HG02981 (cell line): ENCODE results near the gene AGAP1.

Source experiments
- ATAC-seq: cut with Tn5 transposase; IDR thresholded peaks from one replicate; pipeline ENCODE4 v1.9.1; 2021; ENCODE audit warnings: mild to moderate bottlenecking, moderate library complexity; ENCODE audit not compliant: unreplicated experiment

AGAP1 gene

GRCh38 chr2:235725016-235725489 is 231.2 kb downstream of the AGAP1 start:
- no peak for ATAC-seq

DNA sequence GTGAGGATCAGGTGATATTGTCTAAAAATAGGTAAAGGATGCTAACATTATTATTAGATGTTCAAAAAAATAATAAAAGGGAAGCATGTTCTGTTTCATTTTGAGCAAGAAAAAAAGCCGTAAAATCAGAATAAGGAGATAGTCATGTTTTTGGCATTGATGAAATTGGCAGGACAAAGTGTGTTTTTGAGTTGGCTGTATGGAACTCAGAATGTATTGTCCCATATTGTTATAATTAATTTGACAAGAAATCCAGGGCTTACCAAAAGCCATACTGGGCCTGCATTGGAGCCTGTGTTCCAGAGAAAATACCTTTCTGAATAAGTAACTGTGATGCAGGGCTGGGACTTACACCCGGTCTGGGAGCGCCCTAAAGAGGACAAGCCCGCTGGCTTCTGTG is 232.0 kb downstream of the AGAP1 start:
- ATAC-seq = no peak

- no peak for ATAC-seq
These were observed 232.7 kb downstream of the AGAP1 start for GRCh38 chr2:235726554-235726953.

DNA sequence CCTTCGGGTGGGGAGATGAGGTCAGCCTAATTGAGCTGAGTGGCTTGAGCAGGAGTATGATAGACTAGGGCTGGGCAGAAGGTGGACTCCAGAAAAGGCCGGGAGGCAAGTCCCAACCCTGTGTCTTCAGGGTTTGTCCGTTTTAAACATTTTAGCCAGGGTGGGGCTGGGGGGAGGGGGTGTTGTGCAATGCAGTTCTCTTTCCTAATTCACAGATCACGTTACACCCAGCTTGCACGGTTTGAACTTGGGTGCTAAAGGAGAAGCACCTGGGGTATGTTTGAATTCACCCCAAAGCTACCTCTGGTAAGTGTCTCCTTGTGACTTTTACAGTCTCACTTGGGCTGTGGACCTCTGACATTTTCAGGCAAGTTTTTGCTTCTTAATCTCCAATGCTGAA is 233.3 kb downstream of the AGAP1 start:
- ATAC-seq = no peak

DNA sequence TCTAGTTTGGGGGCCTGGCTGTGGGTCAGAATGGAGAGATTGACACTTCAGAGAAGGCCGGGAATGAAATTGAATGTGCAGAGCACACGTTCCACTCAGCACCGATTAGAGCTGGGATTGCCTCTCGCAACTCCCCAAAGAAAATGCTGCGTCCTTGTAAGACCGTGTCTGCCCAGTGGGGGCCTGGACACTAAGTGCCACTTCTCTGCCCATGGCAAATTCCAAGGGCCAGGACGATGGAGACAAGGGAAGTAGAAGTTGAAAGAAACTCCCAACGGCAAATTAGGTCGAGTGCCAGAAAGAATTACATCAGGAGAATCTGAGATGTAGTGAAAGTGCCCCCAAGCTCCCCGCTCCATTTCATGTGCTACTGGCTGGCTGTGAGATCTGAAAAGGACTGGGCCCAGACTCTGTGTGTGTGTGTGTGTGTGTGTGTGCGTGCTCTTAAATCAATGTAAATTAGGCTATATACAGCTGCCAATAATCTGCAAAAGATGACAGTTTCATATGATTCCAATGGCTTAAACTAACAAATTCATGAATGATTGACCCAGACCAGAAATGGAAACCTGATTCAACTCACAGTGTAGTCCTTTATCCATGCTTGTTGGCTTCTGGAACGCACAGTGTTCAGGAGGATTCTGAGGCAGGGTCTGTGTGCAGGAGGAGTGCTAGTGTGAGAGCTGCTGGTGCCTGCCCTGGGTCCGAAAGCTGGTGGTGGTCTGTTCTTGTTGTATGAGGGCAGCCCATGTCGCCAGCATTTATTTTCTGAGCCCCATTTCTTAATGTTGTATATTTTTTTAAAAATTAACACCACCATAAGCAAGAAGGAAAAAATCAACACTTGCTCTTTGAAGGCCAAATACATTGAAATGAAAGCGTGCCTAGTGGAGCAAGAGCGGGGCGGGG is 234.3 kb downstream of the AGAP1 start:
- no peak for ATAC-seq

- no peak for ATAC-seq
These were observed 235.1 kb downstream of the AGAP1 start for GRCh38 chr2:235728800-235729556.

DNA sequence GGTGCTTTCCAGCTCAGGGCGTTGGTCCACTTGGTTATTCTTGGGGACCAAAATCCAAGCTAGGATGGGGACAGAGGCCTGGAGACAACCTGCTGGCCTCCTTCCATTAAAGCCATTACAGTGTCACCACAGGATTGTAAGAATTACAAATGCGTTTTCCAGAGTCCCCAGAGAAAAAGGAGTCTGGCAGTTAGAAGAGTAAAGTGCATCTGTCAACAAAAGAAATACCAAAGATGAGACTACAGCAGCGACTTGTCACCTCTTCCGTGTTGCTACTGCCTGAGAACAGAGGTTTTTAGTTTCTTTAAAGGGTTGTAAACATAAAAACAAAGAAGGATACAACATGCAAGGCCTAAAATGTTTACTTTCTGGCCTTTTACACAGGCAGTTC is 235.7 kb downstream of the AGAP1 start:
- no peak for ATAC-seq

DNA sequence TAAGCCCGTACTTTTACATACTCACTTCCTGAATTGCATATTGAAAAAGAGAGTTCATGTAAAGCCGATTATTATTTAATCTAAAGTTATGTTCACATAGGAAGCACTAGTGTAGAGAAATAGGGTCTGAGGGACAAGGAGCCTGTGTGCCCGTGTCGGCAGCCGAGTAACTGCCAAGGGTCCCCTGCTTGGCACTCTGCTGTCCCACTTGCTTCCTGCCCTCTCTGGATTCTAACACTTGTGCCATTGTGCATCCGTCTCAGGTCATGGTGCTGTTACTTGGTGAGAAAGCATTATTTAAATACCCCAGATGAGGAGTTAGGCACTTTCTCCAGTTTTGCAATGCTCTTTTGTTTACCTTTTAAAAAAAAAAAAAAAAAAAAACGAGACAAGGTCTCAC is 236.3 kb downstream of the AGAP1 start:
- no peak for ATAC-seq

DNA sequence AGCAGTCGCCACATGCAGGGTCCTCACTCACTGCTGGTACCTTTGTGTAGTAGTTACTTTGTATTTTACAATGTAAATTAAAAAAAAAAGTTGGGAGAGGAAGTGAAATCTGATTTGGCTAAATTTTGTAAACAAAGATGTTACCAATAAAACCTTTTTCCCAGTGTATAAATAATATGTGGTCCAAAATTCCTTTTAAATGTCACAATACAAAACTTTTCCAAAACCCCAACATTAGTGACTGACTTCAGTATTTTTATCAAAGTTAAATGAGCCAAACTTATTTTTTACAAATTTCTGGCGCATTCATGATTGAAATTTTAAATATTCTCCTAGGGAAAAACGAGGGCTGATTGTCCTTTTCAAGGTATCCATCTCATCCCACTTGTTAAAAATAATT is 239.9 kb downstream of the AGAP1 start:
- ATAC-seq = no peak

DNA sequence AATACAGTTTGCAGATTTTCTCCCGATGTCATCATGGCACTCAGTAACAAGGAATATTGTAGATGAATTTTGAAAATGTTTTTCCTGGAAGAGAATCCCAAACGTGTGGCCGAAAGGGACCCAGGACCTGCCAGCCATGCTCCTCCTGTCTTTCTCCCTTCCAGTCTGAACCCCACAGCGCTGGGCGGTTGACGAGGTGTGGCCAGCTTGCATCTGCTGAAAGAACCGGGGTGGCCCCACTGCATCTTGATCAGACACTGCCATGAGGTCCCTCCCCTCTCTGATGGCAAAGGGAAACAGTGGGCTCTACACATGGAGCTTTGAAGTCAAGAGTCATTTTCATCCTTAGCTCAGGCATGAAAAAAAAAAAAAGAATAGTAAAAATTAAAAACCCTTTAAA is 240.3 kb downstream of the AGAP1 start:
- ATAC-seq = no peak

DNA sequence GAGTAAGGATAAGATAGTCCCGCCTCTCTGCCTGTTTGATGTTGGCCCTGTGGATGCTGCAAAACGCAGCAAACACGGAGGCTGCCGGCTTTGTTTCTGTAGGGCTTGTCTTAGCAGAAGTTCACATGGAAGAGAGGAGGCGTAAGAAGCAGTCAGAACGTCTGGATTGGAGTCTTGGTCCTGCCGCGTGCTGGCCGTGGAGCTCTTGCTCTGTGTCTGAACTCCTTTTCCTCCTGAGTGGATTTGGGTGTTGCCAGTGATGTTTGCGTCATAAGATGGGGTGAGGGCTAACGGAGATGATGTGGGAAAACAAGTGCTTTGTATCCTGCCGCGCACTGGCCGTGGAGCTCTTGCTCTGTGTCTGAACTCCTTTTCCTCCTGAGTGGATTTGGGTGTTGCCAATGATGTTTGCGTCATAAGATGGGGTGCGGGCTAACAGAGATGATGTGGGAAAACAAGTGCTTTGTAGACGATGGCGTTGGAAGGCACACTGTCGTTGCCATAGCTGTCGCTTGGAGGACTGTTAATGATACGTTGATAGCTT is 240.9 kb downstream of the AGAP1 start:
- no peak for ATAC-seq

DNA sequence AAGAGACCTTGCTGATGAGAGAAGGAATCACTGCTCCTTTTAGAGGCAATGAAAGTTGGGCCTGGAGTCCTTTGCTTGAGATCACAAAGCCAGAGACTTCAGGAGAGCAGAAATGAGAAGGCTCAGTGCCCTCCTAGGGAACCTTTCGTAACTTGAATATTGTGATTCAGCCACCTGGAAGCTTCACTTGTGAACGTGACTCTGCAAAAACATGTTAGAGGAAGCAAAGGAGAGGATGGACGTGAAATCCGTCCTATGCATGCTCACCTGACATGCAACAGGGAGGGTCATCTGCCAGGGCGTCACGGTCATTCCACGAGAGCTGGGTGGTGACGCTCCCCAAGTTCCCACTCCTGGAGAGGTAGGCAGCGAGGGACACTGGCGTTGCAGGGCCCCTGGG is 243.6 kb downstream of the AGAP1 start:
- ATAC-seq = no peak

GRCh38 chr2:235737840-235738239 is 244.0 kb downstream of the AGAP1 start:
- no peak for ATAC-seq

- no peak for ATAC-seq
These were observed 246.0 kb downstream of the AGAP1 start for GRCh38 chr2:235739704-235740415.

- ATAC-seq = no peak
These were observed 247.0 kb downstream of the AGAP1 start for GRCh38 chr2:235740821-235741220.

GRCh38 chr2:235744161-235744560 is 250.3 kb downstream of the AGAP1 start:
- no peak for ATAC-seq

DNA sequence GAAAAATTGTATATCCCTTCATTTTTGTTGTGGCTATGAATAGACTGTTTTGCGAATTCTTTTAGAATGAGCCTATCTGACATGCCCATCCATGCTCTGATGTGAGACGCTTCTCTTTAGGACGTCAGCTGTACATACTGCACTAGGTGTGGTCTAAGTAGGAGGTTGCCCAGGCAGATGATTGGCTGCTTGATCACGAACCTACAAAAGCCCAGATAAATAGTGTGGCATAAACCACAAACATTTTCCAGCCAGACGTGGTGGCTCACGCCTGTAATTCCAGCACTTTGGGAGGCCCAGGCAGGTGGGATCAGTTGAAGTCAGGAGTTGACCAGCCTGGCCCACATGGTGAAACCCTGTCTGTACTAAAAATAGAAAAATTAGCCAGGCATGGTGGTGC is 251.8 kb downstream of the AGAP1 start:
- no peak for ATAC-seq

- ATAC-seq = peak; percentile 54
These were observed 252.6 kb downstream of the AGAP1 start for GRCh38 chr2:235746257-235746934.

- ATAC-seq = no peak
These were observed 253.3 kb downstream of the AGAP1 start for GRCh38 chr2:235747001-235747785.

DNA sequence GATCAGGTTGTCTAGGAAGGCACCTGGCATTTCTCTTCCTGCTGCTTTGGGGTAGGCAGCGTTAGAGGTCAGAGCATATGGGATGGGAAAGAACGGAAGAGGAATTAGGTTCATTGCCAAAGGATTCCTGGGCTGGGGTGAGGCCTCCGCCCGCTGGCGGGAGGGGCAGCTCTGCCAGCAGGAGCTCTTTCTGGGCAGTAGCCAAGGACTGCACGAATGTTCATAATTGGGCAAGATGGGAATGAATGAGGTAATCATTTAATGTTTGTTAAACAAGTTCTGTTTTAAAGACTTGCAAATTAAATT is 253.9 kb downstream of the AGAP1 start:
- ATAC-seq = no peak
